ENCODE results near the gene DNAH2. TPM values are rescaled to one million over a fixed set of nuclear protein-coding genes. Genes with fewer than 3 reads are reported as not detected.

DNAH2 gene
- polyA plus RNA-seq, 1 of the 3 experiments (the other 2 are of a cell fraction) = 0.13 TPM

GRCh38 chr17:7882629-7883028 lies 165.1 kb downstream of the DNAH2 start (continued):
- no peak for TF ChIP-seq CTCF (IDR thresholded peaks at IDR 0.05)
- TF ChIP-seq CHD2 (IDR thresholded peaks at IDR 0.05; ENCODE audit: low read length, partially characterized antibody) = no peak
- no peak for TF ChIP-seq FOSL2 (IDR thresholded peaks at IDR 0.05; ENCODE audit: borderline replicate concordance, low read depth)
- TF ChIP-seq NFIC (IDR thresholded peaks at IDR 0.05; ENCODE audit: borderline replicate concordance) = no peak
- no peak for TF ChIP-seq TCF12 (IDR thresholded peaks at IDR 0.05)
- no peak for TF ChIP-seq RAD21 (IDR thresholded peaks at IDR 0.05; ENCODE audit: low read length)

Other genes starting within 250 kb of the DNAH2 start
- gene ZBTB4, start 238.1 kb upstream of the DNAH2 start, polyA plus RNA-seq (2012; rRNA removed) = 11.4 and 12.8 TPM in 2 replicates
- gene SLC35G6, start 236.3 kb upstream of the DNAH2 start, polyA plus RNA-seq (2012; rRNA removed) = not detected in 2 replicates
- gene POLR2A, start 233.4 kb upstream of the DNAH2 start, polyA plus RNA-seq (2012; rRNA removed) = 19.0 and 37.3 TPM in 2 replicates
- gene TNFSF12, start 168.7 kb upstream of the DNAH2 start, polyA plus RNA-seq (2012; rRNA removed) = 31.1 and 47.6 TPM in 2 replicates
- gene TNFSF13, start 159.0 kb upstream of the DNAH2 start, polyA plus RNA-seq (2012; rRNA removed) = 1.0 and 2.1 TPM in 2 replicates
- 80.8 and 103 TPM in 2 replicates for gene SENP3, start 155.8 kb upstream of the DNAH2 start, polyA plus RNA-seq (2012; rRNA removed)
- 34.6 and 62.4 TPM in 2 replicates for gene CD68, start 138.1 kb upstream of the DNAH2 start, polyA plus RNA-seq (2012; rRNA removed)
- gene MPDU1, start 133.9 kb upstream of the DNAH2 start, polyA plus RNA-seq (2012; rRNA removed) = 126 and 142 TPM in 2 replicates
- gene SOX15, start 127.7 kb upstream of the DNAH2 start, polyA plus RNA-seq (2012; rRNA removed) = 1.3 TPM in 2 replicates
- gene FXR2, start 102.8 kb upstream of the DNAH2 start, polyA plus RNA-seq (2012; rRNA removed) = 56.4 and 62.3 TPM in 2 replicates
- gene SAT2, start 89.9 kb upstream of the DNAH2 start, polyA plus RNA-seq (2012; rRNA removed) = 42.8 and 43.1 TPM in 2 replicates
- 0.70 and 1.1 TPM in 2 replicates for gene SHBG, start 87.6 kb upstream of the DNAH2 start, polyA plus RNA-seq (2012; rRNA removed)
- 0.05 and 0.08 TPM in 2 replicates for gene ATP1B2, start 66.8 kb upstream of the DNAH2 start, polyA plus RNA-seq (2012; rRNA removed)
- 47.3 and 62.6 TPM in 2 replicates for gene TP53, start 30.3 kb upstream of the DNAH2 start, polyA plus RNA-seq (2012; rRNA removed)
- gene WRAP53, start 29.3 kb upstream of the DNAH2 start, polyA plus RNA-seq (2012; rRNA removed) = 6.6 and 8.6 TPM in 2 replicates
- gene EFNB3, start 12.5 kb upstream of the DNAH2 start, polyA plus RNA-seq (2012; rRNA removed) = 26.1 and 32.4 TPM in 2 replicates
- gene KDM6B, start 116.5 kb downstream of the DNAH2 start, polyA plus RNA-seq (2012; rRNA removed) = 1.4 and 2.6 TPM in 2 replicates
- 0.83 and 1.2 TPM in 2 replicates for gene TMEM88, start 137.3 kb downstream of the DNAH2 start, polyA plus RNA-seq (2012; rRNA removed)
- 133 and 202 TPM in 2 replicates for gene NAA38, start 139.8 kb downstream of the DNAH2 start, polyA plus RNA-seq (2012; rRNA removed)
- 8.8 and 9.8 TPM in 2 replicates for gene CYB5D1, start 140.3 kb downstream of the DNAH2 start, polyA plus RNA-seq (2012; rRNA removed)
- gene CHD3, start 171.0 kb downstream of the DNAH2 start, polyA plus RNA-seq (2012; rRNA removed) = 55.2 and 56.2 TPM in 2 replicates
- 7.4 and 9.0 TPM in 2 replicates for gene RNF227, start 198.5 kb downstream of the DNAH2 start, polyA plus RNA-seq (2012; rRNA removed)
- 4.4 and 5.1 TPM in 2 replicates for gene KCNAB3, start 212.1 kb downstream of the DNAH2 start, polyA plus RNA-seq (2012; rRNA removed)
- 390 and 555 TPM in 2 replicates for gene TRAPPC1, start 214.2 kb downstream of the DNAH2 start, polyA plus RNA-seq (2012; rRNA removed)
- gene CNTROB, start 214.5 kb downstream of the DNAH2 start, polyA plus RNA-seq (2012; rRNA removed) = 26.3 and 27.4 TPM in 2 replicates

All from SK-N-SH (cell line).